Fibroblast of lung (primary cell): ENCODE measurements around the gene SULT4A1.

ENCODE experiments used
- CTCF ChIP-seq, 2 donors: IDR thresholded peaks in 1 of 2; conservative IDR thresholded peaks in 1 of 2; 1 replicate in 1 of 2; 2 replicates in 1 of 2; pipeline ENCODE4 v1.5.1; 2011 to 2012; ENCODE audit warnings: low read length in 2 of 2, control low read depth in 1 of 2, inconsistent platforms in 1 of 2, low read depth in 1 of 2, mild to moderate bottlenecking in 1 of 2
- EZH2 ChIP-seq: IDR thresholded peaks from 2 replicates; pipeline ENCODE4 v1.5.1; 2012; ENCODE audit warnings: low read length, control low read depth, mild to moderate bottlenecking; ENCODE audit errors: missing control alignments

DNA sequence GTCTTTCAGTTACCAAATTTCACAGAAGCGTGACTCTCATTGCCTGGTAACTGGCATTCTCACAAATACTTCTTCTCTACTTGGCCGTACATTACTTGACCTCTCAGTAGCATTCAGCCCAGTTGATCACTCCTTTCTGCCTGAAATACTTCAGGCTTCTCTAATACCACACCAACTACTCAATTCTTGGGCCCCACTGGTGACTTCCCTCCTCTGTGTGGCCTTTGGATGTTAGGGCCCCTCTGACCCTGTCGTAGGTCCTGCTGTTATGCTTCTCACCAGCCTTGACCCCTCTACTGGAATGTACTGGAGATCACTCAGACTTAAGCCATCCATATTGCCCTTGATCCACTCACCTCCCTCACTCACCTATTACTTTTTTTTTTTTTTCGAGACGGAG lies 48.0 kb downstream of the SULT4A1 start:
- TF ChIP-seq CTCF (conservative IDR thresholded peaks at IDR 0.05 in 1 of 2, IDR thresholded peaks at IDR 0.05 in 1 of 2; ENCODE audit: low read depth in 1 of 2, low read length in 2 of 2) (no peak), EZH2 (no peak)
